Activated CD8-positive, alpha-beta memory T cell treated with anti-CD3 and anti-CD28 coated beads, Interleukin-2, amount 50 U/mL, for 1 hour (primary cell): ENCODE results near the gene NDUFS2.
"Not testable (repeated sequence)": the region's sequence is repeated elsewhere in the genome, so short reads cannot be mapped to it uniquely, and the experiment has no call there.

ENCODE experiments used
- DNase-seq: peaks from one replicate; pipeline ENCODE4 v3.0.0-alpha.2; 2020; ENCODE audit errors: extremely low read depth

Gene NDUFS2

GRCh38 chr1:161250829-161251228, 48.7 kb downstream of the NDUFS2 start:
- no peak for DNase-seq

- no peak for DNase-seq
These were observed 49.4 kb downstream of the NDUFS2 start for GRCh38 chr1:161251579-161251978.

GRCh38 chr1:161255302-161255701, 53.1 kb downstream of the NDUFS2 start:
- not testable (repeated sequence) for DNase-seq

GRCh38 chr1:161255955-161256520, 53.9 kb downstream of the NDUFS2 start:
- DNase-seq: not testable (repeated sequence)

- not testable (repeated sequence) for DNase-seq
These were observed 54.9 kb downstream of the NDUFS2 start for GRCh38 chr1:161257109-161257508.

- DNase-seq: peak; percentile 11
These were observed 56.5 kb downstream of the NDUFS2 start, which contains the start of gene PCP4L1 for GRCh38 chr1:161258439-161259344. PCP4L1 (plus strand) TSS chr1:161258745; CDS start chr1:161258975, 230 bp downstream.

- DNase-seq: no peak
These were observed 57.2 kb downstream of the NDUFS2 start for GRCh38 chr1:161259345-161259702.

GRCh38 chr1:161259765-161260164, 57.6 kb downstream of the NDUFS2 start:
- DNase-seq: no peak

GRCh38 chr1:161260376-161261260, 58.5 kb downstream of the NDUFS2 start:
- no peak for DNase-seq

GRCh38 chr1:161261261-161262235, 59.4 kb downstream of the NDUFS2 start:
- no peak for DNase-seq
